Endothelial cell of umbilical vein (primary cell): ENCODE measurements around the gene ARHGEF28. TPM values are rescaled to one million over a fixed set of nuclear protein-coding genes. Genes with fewer than 3 reads are reported as not detected.

Source experiments
- BruUV-seq: library from RNA; stranded (reverse); fragments of 400-500 nt; replicated peaks from 2 replicates; lab custom pipeline; 2021; lab: Mats Ljungman, UMichigan
- CTCF ChIA-PET: fragments of 300-600, 350-600 bp; sonication (Branson Sonifier 250); formaldehyde crosslinking; loops from one replicate; lab custom pipeline; 2021; ENCODE audit warnings: antibody characterized with exemption, inconsistent platforms; lab: Charles Lee
- POLR2A ChIA-PET: fragments of 300-600, 350-600 bp; sonication (Branson Sonifier 250); formaldehyde crosslinking; loops from one replicate; lab custom pipeline; 2021; ENCODE audit warnings: antibody characterized with exemption, inconsistent platforms; lab: Charles Lee
- DNase-seq: peaks from one replicate; pipeline ENCODE4 v3.0.0-alpha.2; 2011; ENCODE audit warnings: low read depth, low spot score
- FAIRE-seq: peaks from 2 replicates; lab custom pipeline; 2011; peaks lifted over from hg19 to GRCh38; lab: Jason Lieb, UNC
- H2AFZ ChIP-seq: 2 replicates; pipeline ENCODE4 v1.6.0; 2012; ENCODE audit warnings: low read depth, low read length, control low read depth, inconsistent platforms
- H3K27ac ChIP-seq: 2 replicates; pipeline ENCODE4 v1.5.1; 2011; ENCODE audit warnings: low read depth, mild to moderate bottlenecking, control low read depth, low read length, moderate library complexity; ENCODE audit not compliant: insufficient read depth
- H3K27me3 ChIP-seq, 2 experiments: 2 replicates each; pipeline versions ENCODE4 v1.6.0 to v1.6.1; 2011; ENCODE audit warnings: low read length in 2 of 2, mixed read lengths in 1 of 2; ENCODE audit not compliant: control insufficient read depth in 2 of 2, insufficient read depth in 2 of 2
- H3K36me3 ChIP-seq, 2 experiments: 2 replicates in 1 of 2; 3 replicates in 1 of 2; pipeline ENCODE4 v1.5.1; 2011; ENCODE audit warnings: low read length in 2 of 2, mild to moderate bottlenecking in 1 of 2, moderate library complexity in 1 of 2; ENCODE audit not compliant: control insufficient read depth in 2 of 2, insufficient read depth in 2 of 2; ENCODE audit errors: extremely low read depth in 1 of 2
- H3K4me1 ChIP-seq: 3 replicates; pipeline ENCODE4 v1.5.1; 2011; ENCODE audit warnings: mild to moderate bottlenecking, low read length; ENCODE audit not compliant: control insufficient read depth, insufficient read depth; ENCODE audit errors: extremely low read depth
- H3K4me2 ChIP-seq: 2 replicates; pipeline ENCODE4 v1.6.1; 2011; ENCODE audit warnings: low read length, control low read depth, mixed read lengths; ENCODE audit not compliant: insufficient read depth
- H3K4me3 ChIP-seq, 3 experiments: fragments of 200-600 bp in 1 of 3; sonication (generic), shearing (Covaris generic) in 1 of 3; replicated peaks in 1 of 3; 2 replicates each; pipeline ENCODE4 v1.5.1; 2011 to 2016; ENCODE audit warnings: control low read depth in 3 of 3, low read length in 3 of 3, mild to moderate bottlenecking in 2 of 3, inconsistent platforms in 1 of 3, low read depth in 1 of 3, moderate library complexity in 1 of 3; ENCODE audit not compliant: insufficient read depth in 1 of 3
- H3K79me2 ChIP-seq: 2 replicates; pipeline ENCODE4 v1.6.0; 2012; ENCODE audit warnings: low read length, inconsistent platforms; ENCODE audit not compliant: control insufficient read depth, insufficient read depth
- H3K9ac ChIP-seq: replicated peaks from 2 replicates; pipeline ENCODE3; 2011; ENCODE audit warnings: low read length, control low read depth; ENCODE audit not compliant: insufficient read depth; ENCODE audit errors: extremely low read depth
- H3K9me1 ChIP-seq: replicated peaks from 3 replicates; pipeline ENCODE4 v1.6.0; 2011; ENCODE audit warnings: mild to moderate bottlenecking, low read length; ENCODE audit not compliant: control insufficient read depth, insufficient read depth; ENCODE audit errors: extremely low read depth
- H3K9me3 ChIP-seq: replicated peaks from 2 replicates; pipeline ENCODE4 v1.5.1; 2012; ENCODE audit warnings: low read length, inconsistent platforms; ENCODE audit not compliant: control insufficient read depth, insufficient read depth
- H4K20me1 ChIP-seq: replicated peaks from 2 replicates; pipeline ENCODE3; 2011; ENCODE audit warnings: mild to moderate bottlenecking, low read length; ENCODE audit not compliant: control insufficient read depth, insufficient read depth; ENCODE audit errors: extremely low read depth
- CTCF ChIP-seq, 2 donors: IDR thresholded peaks; 1 replicate in 1 of 2; 2 replicates in 1 of 2; pipeline ENCODE4 v1.5.1; 2011; ENCODE audit warnings: low read length in 2 of 2, mild to moderate bottlenecking in 2 of 2, moderate library complexity in 2 of 2, control low read depth in 1 of 2, inconsistent platforms in 1 of 2, low read depth in 1 of 2; ENCODE audit not compliant: insufficient read depth in 1 of 2; ENCODE audit errors: extremely low read depth in 1 of 2
- EZH2 ChIP-seq: IDR thresholded peaks from 2 replicates; pipeline ENCODE4 v1.6.1; 2012; ENCODE audit warnings: borderline replicate concordance, low read depth, mild to moderate bottlenecking, moderate library complexity, low read length, inconsistent platforms; ENCODE audit not compliant: severe bottlenecking
- FOS ChIP-seq: IDR thresholded peaks from 2 replicates; pipeline ENCODE4 v1.6.1; 2011; ENCODE audit warnings: mild to moderate bottlenecking, low read length, moderate library complexity, borderline replicate concordance; ENCODE audit not compliant: insufficient read depth
- GATA2 ChIP-seq: IDR thresholded peaks from 2 replicates; pipeline ENCODE4 v1.7.0; 2011; ENCODE audit warnings: low read depth, mild to moderate bottlenecking, moderate library complexity, mixed read lengths, low read length; ENCODE audit not compliant: insufficient read length, insufficient read depth
- JUN ChIP-seq: IDR thresholded peaks from 2 replicates; pipeline ENCODE4 v1.6.1; 2011; ENCODE audit warnings: borderline replicate concordance, low read depth; ENCODE audit not compliant: insufficient read length, insufficient read depth
- MAX ChIP-seq: IDR thresholded peaks from 2 replicates; pipeline ENCODE4 v1.6.1; 2011; ENCODE audit not compliant: insufficient read depth, insufficient read length
- MYC ChIP-seq: IDR thresholded peaks from one replicate; pipeline ENCODE4 v1.6.1; 2011; ENCODE audit warnings: mild to moderate bottlenecking, low read depth, low read length
- POLR2A ChIP-seq: IDR thresholded peaks from 2 replicates; pipeline ENCODE4 v1.6.1; 2012; ENCODE audit warnings: low read depth, mild to moderate bottlenecking, control low read depth, low read length
- POLR2AphosphoS5 ChIP-seq: IDR thresholded peaks from 2 replicates; pipeline ENCODE4 v1.6.1; 2012; ENCODE audit warnings: low read depth, mild to moderate bottlenecking, control low read depth, low read length, moderate library complexity; ENCODE audit not compliant: insufficient read depth
- dilution Hi-C: fragments of 300-500 bp; cut with MboI; formaldehyde crosslinking; loops from one replicate; pipeline ENCODE4 v1.15.0; 2019; ENCODE audit warnings: low sequenced_read_pairs; ENCODE audit not compliant: extremely low pct_ligation_motif_present
- intact Hi-C: fragments of 100-400 bp; cut with micrococcal nuclease; formaldehyde crosslinking; loops from one replicate; pipeline ENCODE4 v1.10.0; 2022
- polyA plus RNA-seq, 4 experiments: library from polyadenylated mRNA; depleted of rRNA in 3 of 4; stranded (reverse) in 3 of 4; unstranded in 1 of 4; fragments of >200 nt; gene quantifications; 2 replicates each; pipeline versions ENCODE4 v1.2.1 to v1.2.3, GENCODE V29; 2011 to 2012; ENCODE audit warnings: missing spikeins in 1 of 4
- total RNA-seq: library from RNA; stranded (reverse); gene quantifications from 2 replicates; pipeline ENCODE4 v1.2.3, GENCODE V29; 2021

The ARHGEF28 gene
- total and polyA plus RNA-seq, 2 donors (not counting 3 experiments of a cell fraction or from before 2014, with no cell fraction given), result 29.5 to 108 TPM

GRCh38 chr5:73582285-73583145, 43.5 kb upstream of the ARHGEF28 start:
- no peak overlapping the region for H2AFZ ChIP-seq
- H3K36me3 ChIP-seq, result peaks cover 3 to 10% of the 10 kb centered on the region in 2 experiments
- H3K9ac ChIP-seq, result no peak overlapping the region
- TF ChIP-seq MYC (no peak), GATA2 (no peak), POLR2AphosphoS5 (no peak), CTCF (IDR thresholded peaks at IDR 0.05; ENCODE audit: extremely low read depth in 1 of 2, insufficient read depth in 1 of 2, low read depth in 1 of 2, low read length in 2 of 2) (no peak), JUN (no peak), MAX (no peak), FOS (no peak), EZH2 (no peak), POLR2A (no peak)
- intact Hi-C loops, result no loop called here
- no peak overlapping the region for H3K27ac ChIP-seq
- H3K9me3 ChIP-seq, result no peaks in the 10 kb centered on the region
- H3K79me2 ChIP-seq, result no peaks in the 10 kb centered on the region
- no peak overlapping the region for H3K4me3 ChIP-seq
- no peaks in the 10 kb centered on the region for H3K27me3 ChIP-seq
- POLR2A ChIA-PET, result no interaction called here
- dilution Hi-C loops, result no loop called here
- CTCF ChIA-PET, result interaction anchor here (0.8 to 1.5 kb wide), 2 partner anchors 9 to 212 kb away, joined by 3 to 8 read pairs; no protein-coding TSS in a partner anchor
- no peaks in the 10 kb centered on the region for H3K9me1 ChIP-seq
- no peak overlapping the region for H3K4me2 ChIP-seq
- DNase-seq (no peak), FAIRE-seq (no peak)
- H4K20me1 ChIP-seq, result no peaks in the 10 kb centered on the region
- BruUV-seq, result no TSS peak
- H3K4me1 ChIP-seq, result no peaks in the 10 kb centered on the region
